ENCODE results near the gene EXOC5.
"Not testable (repeated sequence)": the region's sequence is repeated elsewhere in the genome, so short reads cannot be mapped to it uniquely, and the experiment has no call there.

Gene EXOC5

DNA sequence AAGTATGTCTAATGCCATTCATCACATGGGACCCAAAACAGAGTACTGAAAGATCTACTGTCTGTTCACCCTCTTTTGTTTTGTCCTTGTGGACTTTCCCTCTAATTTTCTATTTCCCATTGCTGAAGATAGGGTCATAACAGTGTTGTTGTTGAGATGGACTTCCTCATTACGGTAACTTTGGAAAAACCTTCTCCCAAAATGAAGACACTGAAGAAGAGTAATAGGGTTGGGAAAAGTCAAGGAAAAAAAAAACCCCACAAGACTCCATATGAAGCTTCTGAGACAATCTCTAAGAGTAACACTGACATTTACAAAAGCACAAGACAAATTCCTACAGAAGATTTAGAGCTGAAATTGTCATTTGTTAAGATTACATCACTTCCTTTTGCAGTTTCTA is 36.7 kb downstream of the EXOC5 start:
- DNase-seq (ENCODE audit: low read depth in 2 of 2), result no peak
- no peak for TF ChIP-seq CTCF (IDR thresholded peaks at IDR 0.05; ENCODE audit: low read depth, low read length)
- no peak overlapping the region for H3K4me3 ChIP-seq (replicated peaks in 1 of 2; ENCODE audit: low read depth in 2 of 2, low read length in 2 of 2)

DNA sequence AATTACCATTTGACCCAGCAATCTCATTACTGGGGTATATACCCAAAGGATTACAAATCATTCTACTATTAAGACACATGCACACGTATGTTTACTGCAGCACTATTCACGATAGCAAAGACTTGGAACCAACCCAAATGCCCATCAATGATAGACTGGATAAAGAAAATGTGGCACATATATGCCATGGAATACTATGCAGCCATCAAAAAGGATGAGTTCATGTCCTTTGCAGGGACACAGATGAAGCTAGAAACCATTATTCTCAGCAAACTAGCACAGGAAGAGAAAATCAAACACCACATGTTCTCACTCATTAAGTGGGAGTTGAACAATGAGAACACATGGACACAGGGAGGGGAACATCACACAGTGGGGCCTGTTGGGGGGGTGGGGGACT is 40.4 kb downstream of the EXOC5 start:
- H3K4me3 ChIP-seq (replicated peaks in 1 of 2; ENCODE audit: low read depth in 2 of 2, low read length in 2 of 2); DNase-seq (ENCODE audit: low read depth in 2 of 2): not testable (repeated sequence)

- no peak for DNase-seq (ENCODE audit: low read depth in 2 of 2)
- H3K4me3 ChIP-seq (replicated peaks in 1 of 2; ENCODE audit: low read depth in 2 of 2, low read length in 2 of 2), result no peak overlapping the region
- TF ChIP-seq CTCF (IDR thresholded peaks at IDR 0.05; ENCODE audit: low read depth, low read length), result no peak
These were observed 41.6 kb downstream of the EXOC5 start for GRCh38 chr14:57227083-57227482.

GRCh38 chr14:57221931-57222330 is 46.8 kb downstream of the EXOC5 start:
- TF ChIP-seq CTCF (IDR thresholded peaks at IDR 0.05; ENCODE audit: low read depth, low read length), result no peak
- DNase-seq (ENCODE audit: low read depth in 2 of 2), result no peak

DNA sequence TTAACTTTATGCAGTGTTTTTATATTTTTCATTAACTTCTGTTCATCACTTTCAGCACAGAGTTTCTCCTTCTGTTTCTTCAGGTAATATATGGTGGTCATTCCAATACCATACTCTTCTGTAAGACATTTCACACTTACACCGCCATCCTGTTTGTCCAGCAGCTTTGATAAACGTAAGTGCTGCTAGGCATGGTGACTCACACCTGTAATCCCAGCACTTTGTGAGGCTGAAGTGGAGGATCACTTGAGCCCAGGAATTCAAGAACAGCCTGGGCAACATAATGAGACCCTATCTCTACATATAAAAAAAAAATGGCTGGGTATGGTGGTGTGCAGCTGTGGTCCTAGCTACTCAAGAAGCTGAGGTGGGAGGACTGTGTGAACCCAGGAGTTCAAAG is 55.8 kb downstream of the EXOC5 start:
- no peak overlapping the region for H3K4me3 ChIP-seq (replicated peaks in 1 of 2; ENCODE audit: low read depth in 2 of 2, low read length in 2 of 2)
- no peak for TF ChIP-seq CTCF (IDR thresholded peaks at IDR 0.05; ENCODE audit: low read depth, low read length)
- no peak for DNase-seq (ENCODE audit: low read depth in 2 of 2)

More at GRCh38 chr14:57221931-57222330, 46.8 kb downstream of the EXOC5 start:
- no peak overlapping the region for H3K4me3 ChIP-seq (replicated peaks in 1 of 2; ENCODE audit: low read depth in 2 of 2, low read length in 2 of 2)

DNA sequence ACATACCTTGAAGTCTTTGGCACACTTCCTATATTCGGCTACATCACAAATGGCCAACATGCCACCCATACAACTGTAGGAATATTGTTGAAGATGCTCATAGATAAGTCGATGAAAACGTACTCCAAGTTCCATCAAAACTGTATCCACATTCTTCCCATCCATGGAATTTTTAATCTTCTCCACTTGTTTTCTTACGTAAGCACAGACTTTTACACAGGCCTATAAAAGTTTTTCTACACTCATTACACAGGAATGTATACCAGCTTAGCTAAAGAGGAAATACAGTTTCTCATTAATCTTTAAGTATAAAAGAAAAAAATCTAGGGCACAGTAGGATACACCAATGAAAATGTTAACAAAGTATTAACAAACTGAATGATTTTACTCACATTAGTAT is 59.1 kb downstream of the EXOC5 start:
- TF ChIP-seq CTCF (IDR thresholded peaks at IDR 0.05; ENCODE audit: low read depth, low read length), result no peak
- no peak overlapping the region for H3K4me3 ChIP-seq (replicated peaks in 1 of 2; ENCODE audit: low read depth in 2 of 2, low read length in 2 of 2)
- peak; percentile 22 to 44 for DNase-seq (ENCODE audit: low read depth in 2 of 2)

DNA sequence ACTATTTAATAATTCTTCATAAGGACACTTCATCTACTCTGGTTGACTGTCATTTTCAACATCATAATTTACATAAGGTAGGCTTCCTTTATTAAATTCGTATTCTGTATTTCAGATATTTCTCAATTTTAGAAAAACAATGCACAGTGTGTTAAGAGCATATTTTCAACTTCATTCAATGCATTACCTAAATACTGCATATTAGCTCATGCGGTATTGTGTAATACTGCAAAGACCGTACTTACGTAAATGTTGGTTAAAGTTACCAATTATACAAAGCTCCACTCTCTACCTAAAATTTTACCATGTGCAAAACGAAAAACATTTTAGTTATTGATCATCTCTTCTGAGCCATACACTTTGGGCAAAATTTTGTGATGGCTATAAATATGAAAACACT is 62.8 kb downstream of the EXOC5 start:
- DNase-seq (ENCODE audit: low read depth in 2 of 2), result peak in 1 of 2 donors; percentile 8
- no peak for TF ChIP-seq CTCF (IDR thresholded peaks at IDR 0.05; ENCODE audit: low read depth, low read length)
- H3K4me3 ChIP-seq (replicated peaks in 1 of 2; ENCODE audit: low read depth in 2 of 2, low read length in 2 of 2), result no peak overlapping the region

- DNase-seq (ENCODE audit: low read depth in 2 of 2); H3K4me3 ChIP-seq (replicated peaks in 1 of 2; ENCODE audit: low read depth in 2 of 2, low read length in 2 of 2): not testable (repeated sequence)
These were observed 66.0 kb downstream of the EXOC5 start for GRCh38 chr14:57202672-57203071.

Measured in cardiac fibroblast (primary cell).